Fibroblast of the aortic adventitia (primary cell): ENCODE results near the gene TDRD12. TPM values are rescaled to one million over a fixed set of nuclear protein-coding genes. Genes with fewer than 3 reads are reported as not detected.

Source experiments
- DNase-seq: peaks from one replicate; pipeline ENCODE4 v3.0.0-alpha.2; 2010; ENCODE audit warnings: low read depth
- H3K4me3 ChIP-seq: 2 replicates; pipeline ENCODE4 v1.5.1; 2011; ENCODE audit warnings: low read depth, mild to moderate bottlenecking, control low read depth, low read length, moderate library complexity
- total RNA-seq: library from RNA; depleted of rRNA; stranded (reverse); fragments of >200 nt; gene quantifications from 2 replicates; pipeline ENCODE4 v1.2.3, GENCODE V29; 2012; ENCODE audit warnings: low replicate concordance
- TF ChIP-seq, protein P1 (sequence below): IDR thresholded peaks from 2 replicates; pipeline ENCODE4 v1.5.1; 2011; ENCODE audit warnings: mild to moderate bottlenecking, low read length, control low read depth, inconsistent platforms; ENCODE audit not compliant: insufficient read depth

Gene TDRD12
- total RNA-seq, 1 donor = 0.36 TPM

DNA sequence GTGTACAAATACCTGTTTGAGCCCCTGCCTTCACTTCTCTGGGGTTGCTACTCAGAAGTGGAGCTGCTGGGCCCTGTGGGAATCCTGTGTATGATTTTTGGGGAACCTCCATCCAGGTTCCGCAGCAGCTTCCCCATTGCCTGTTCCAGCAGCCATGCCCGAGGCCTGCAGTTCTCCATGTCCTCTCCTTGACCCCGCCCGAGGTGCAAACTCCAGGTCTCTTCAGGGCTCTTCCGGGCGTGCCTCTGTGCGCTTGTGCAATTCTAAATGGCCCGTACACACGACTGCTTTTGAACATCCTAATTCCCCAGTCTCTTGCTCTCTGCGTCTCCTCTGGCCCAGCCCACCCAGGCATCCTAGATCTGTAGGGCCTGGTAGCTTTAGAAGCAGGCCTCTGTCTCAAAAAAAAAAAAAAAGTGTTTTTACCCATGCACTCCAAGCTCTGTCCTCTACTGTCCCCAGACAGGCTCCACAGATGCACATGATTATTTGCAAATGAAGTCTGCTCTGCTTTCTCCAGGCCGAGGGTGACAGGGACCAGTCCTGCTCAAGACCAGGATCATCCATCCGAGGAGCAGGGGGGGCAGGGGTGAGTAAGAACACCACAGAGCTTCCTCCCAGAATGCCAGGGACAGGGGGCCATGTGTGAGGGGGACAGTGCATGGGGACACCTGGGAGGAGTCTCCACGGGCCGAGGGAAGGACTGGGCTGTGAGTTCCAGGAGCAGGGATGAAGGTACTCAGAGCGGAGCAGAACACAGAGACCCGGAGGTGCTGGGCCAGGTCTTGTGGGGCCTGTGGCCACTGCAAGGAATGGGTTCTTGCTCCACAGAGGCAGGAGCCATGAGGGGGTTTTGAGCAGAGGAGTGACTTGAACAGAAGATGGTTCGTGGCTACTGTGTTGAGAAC, 98.3 kb downstream of the TDRD12 start:
- DNase-seq = no peak
- TF ChIP-seq, protein P1, sequence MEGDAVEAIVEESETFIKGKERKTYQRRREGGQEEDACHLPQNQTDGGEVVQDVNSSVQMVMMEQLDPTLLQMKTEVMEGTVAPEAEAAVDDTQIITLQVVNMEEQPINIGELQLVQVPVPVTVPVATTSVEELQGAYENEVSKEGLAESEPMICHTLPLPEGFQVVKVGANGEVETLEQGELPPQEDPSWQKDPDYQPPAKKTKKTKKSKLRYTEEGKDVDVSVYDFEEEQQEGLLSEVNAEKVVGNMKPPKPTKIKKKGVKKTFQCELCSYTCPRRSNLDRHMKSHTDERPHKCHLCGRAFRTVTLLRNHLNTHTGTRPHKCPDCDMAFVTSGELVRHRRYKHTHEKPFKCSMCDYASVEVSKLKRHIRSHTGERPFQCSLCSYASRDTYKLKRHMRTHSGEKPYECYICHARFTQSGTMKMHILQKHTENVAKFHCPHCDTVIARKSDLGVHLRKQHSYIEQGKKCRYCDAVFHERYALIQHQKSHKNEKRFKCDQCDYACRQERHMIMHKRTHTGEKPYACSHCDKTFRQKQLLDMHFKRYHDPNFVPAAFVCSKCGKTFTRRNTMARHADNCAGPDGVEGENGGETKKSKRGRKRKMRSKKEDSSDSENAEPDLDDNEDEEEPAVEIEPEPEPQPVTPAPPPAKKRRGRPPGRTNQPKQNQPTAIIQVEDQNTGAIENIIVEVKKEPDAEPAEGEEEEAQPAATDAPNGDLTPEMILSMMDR = no peak
- H3K4me3 ChIP-seq = no peak overlapping the region

DNA sequence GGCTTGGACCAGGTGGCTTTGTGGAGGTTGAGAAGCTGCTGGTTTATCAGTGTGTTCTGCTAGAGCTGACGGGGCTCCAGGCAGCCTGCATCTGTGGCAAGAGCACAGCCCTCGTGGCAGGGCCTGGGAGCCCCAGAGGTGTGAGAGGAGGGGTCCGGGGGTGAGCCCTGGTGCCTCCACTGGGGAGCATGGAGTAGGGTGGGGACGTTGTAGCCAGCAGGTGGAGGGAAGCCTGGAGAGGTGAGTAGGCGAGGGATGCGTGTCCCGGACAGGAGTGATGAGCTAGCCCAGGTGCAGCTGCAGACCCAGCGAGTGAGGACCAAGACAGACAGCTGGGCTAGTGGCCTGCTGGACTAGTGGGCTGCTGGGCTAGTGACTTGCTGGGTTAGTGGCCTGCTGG, 99.0 kb downstream of the TDRD12 start:
- DNase-seq = no peak
- TF ChIP-seq, protein P1 = no peak
- H3K4me3 ChIP-seq = no peak overlapping the region

DNA sequence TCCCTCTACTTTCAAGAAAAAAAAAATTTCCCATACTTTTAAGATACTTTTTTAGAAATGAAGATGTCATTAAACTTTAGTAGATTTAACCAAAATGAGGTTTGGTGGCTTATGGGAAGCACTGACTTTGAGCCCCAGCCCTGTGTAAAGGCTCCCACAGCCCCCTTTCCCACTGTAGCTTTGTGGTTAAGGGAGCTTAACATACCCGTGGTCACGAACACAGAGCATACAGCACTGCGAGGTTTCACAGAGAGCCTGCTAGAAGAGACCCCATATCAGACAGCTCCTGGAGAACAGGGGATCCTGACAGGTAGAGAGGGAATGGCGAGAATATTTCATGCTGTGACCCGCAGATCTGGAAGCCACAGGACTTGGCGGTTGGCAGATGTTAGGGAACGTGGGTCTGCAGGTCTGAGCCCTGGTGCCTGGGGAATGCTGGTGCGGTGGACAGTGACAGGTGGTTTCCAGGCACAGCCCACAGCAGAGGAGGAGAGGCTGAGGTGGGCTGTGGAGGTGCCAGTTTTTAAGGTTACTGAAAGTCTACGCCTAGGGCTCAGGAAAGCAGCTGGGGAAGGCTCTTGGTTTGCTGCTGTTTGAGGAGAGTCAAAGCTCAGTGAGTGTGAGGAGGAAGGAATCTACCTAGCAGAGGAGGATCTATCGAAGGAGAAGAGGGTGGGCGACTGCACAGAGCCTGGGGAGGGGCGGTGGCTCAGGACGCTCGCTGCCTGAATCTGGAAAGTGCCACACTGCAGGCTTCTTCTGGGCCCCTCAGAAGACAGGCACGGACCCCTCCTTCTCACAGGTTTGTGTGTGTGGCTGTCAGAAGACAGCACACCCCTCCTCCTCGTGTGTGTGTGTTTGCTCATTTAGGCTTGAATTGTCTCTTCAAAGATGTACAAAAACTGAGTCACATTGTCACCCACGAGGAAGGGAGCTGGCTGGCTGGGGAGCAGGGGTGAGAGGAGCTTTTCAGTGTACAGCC, 100.1 kb downstream of the TDRD12 start:
- no peak overlapping the region for H3K4me3 ChIP-seq
- TF ChIP-seq, protein P1 = no peak
- no peak for DNase-seq

DNA sequence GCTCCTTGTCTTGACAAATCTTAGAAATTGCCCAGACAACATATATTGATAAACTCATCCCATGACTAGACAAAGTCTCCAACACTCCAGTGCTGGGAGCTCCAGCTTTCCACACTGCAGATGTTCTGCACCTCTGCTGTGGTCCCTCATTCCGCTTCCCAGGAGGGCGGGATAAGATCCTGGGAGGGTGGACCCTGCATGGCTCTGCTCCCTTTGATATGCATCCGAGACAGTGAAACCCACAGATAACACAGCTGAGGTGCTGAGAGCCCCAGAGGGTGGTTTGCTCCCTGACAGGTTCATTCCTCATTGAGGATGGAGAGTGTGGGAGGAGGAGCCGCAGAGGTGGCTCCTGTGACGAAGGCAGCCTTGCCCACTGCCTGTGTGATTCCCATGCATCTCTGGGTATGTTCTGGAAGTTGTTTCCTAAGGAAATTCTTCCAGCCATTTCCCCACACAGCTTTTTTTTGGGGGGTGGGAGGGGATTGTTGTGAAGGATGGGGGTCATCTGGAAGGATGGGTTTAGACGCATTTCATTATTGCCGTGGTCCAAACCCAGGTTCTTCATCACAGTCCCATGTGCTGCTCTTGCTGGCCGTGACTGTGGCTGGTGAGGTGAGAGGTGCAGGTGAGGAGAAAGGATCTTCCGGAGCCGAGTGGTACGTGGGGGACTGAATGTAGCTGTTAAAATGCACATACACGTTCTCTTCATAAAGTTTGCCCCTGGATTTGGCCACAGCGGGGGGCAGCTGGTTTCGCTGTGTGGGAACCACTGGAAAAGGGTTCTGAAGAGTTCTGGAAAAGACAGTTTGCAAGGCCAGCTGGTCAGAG, 103.6 kb downstream of the TDRD12 start:
- no peak overlapping the region for H3K4me3 ChIP-seq
- no peak for DNase-seq
- TF ChIP-seq, protein P1 = no peak

DNA sequence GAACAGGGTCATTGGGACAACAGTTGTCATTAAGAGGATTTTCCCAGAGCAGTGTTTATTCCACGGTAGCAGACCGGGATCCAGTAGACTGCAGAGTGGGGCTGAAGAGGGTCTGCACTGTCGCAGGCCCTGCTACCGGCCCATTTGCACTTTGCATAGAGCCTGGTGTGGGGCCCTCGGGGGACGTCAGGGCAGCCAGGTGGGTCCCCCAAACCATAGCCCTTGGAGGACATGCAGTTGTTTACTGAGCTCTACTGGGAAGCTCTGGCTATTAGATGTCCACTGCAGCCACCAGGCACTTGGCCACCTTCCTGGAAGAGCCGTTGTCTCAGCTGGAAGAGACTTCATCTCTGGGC, 104.2 kb downstream of the TDRD12 start:
- DNase-seq = no peak
- TF ChIP-seq, protein P1 = no peak
- no peak overlapping the region for H3K4me3 ChIP-seq

DNA sequence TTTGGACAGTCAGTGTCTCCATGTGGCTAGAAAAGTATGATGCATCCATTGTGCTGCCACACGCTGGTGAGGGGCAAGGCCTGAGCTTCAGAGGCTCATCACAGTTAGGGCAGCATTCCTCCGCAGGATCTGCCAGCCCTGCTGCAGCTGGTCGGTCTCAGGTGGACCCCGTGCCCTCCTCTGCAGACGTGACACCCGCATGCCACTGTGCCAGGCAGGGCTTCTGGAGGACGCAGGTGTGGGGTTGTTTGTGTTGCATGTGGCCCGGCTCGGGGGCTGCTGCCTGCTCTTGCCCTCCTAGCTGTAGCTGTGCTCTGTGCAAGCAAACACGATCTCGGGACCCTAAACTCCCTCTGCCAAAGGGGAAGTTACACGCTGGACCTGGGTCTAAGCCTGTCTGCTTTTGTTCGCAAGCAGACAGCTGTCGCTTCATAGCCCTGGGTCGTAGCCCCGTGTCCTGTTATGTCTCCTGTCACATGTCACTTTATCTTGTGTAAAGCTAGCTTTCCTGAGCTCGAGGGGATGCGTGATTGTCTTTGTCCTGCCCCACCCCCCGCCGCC, 104.7 kb downstream of the TDRD12 start:
- no peak for DNase-seq
- TF ChIP-seq, protein P1 = no peak
- H3K4me3 ChIP-seq = no peak overlapping the region
